SW480 (cell line): Measurements from ENCODE around the gene UQCRC2.
"Not testable (repeated sequence)": the region's sequence is repeated elsewhere in the genome, so short reads cannot be mapped to it uniquely, and the experiment has no call there.

ENCODE experiments used
- DNase-seq: peaks from one replicate; pipeline ENCODE4 v3.0.0-alpha.2; 2016; ENCODE audit warnings: low spot score

The UQCRC2 gene

DNA sequence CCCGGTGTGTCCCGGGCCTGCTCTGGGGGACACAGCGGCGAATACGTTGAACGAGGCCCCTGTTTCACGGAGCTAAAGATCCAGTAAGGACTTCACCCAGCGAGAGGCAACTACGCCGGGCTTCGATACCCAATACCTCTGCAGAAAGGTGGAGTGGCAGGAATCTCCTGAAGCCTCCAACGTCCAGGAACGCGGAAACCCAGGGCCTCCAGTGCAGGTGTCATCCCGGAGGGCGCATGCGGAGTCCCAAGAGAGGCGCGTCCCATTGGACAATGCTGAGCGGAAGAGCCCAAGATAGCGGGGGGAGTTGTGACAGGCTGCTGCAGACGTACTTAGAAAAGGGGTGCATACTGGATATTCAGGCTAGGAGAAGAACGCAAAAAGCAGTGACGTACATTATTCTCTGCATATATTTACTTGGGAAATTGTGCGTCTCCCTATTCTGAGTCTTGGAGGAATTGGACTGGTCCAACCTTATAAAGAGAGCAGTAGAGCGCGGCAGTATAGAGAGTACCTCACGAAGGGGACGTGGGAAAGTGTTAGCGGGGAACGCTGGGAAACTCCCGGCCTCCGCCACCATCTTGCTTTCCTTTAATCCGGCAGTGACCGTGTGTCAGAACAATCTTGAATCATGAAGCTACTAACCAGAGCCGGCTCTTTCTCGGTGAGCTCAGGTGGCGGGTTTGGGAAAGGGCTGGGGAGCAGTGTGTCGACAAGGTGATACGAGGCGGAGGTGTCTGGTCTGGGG, at the start of gene UQCRC2:
TSS of gene UQCRC2 (plus strand) at position 569 of the 748 bp plus-strand sequence. CDS start at position 632, 63 bp downstream.
- peak; percentile 93 for DNase-seq

DNA sequence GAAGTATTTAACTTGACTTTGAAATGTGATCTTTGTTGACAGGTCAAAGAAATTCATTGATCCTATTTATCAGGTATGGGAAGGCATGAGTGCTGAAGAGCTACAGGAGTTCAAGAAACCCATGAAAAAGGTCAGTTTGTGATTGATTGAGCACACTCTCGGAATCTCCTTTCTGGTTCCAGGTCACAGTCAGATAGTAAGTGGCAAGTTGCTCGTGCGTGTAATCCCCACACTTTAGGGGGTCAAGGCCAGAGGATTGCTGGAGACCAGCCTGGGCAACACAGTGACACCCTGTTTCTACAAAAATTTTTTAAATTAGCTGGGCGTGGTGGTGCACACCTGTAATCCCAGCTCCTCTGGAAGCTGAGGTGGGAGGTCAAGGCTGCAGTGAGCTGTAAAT, 20.5 kb upstream of the UQCRC2 start:
- not testable (repeated sequence) for DNase-seq

DNA sequence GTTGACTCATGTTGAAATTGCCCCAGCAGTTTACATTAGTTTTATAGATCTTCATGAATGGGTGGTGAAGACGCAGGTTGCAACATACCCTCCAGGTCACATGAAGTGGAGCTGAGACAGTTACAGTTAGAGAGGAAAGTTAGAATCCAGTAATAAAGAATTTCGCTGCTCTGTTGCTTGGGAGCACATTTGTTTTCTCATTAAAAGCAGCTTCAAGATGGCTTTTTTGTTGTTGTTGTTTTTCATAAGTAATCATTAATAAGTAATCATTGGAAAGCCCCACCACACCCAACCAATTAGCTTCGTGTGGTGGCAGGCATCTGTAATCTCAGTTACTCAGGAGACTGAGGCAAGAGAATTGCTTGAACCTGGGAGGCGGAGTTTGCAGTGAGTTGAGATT, 19.8 kb upstream of the UQCRC2 start:
- DNase-seq, result not testable (repeated sequence)

DNA sequence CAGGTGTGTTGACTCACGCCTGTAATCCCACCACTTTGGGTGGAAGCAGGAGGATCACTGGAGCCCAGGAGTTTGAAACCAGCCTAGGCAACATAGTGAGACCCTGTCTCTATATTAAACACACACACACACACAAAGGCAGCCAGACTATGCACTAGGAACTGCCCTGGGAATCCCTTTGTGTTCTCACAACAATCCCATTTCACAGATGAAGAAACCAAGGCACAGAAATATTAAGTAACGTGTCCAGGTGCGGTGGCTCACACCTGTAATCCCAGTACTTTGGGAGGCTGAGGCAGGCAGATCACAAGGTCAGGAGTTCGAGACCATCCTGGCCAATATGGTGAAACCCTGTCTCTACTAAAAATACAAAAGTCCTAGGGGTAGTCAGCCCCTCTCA, 19.4 kb upstream of the UQCRC2 start:
- not testable (repeated sequence) for DNase-seq

DNA sequence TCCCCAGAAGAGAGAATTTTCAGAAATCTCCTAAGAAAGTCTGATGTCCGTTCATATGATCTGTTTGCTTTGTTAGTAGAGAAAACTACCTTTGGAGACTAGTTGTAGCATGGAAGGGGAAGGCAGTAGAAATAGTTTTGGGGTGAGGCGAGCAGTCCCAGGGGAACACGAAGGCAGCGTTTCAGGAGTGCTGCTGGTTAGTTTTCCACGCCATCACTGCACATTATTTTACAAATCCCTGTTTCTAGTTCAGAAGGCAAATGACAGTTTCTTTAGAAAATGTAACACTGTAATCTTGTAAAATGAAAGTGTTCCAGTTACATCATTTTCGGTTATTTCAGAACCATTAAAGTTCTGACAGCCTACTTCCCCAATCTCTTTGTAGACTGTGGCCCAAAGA, 16.9 kb upstream of the UQCRC2 start:
- not testable (repeated sequence) for DNase-seq

DNA sequence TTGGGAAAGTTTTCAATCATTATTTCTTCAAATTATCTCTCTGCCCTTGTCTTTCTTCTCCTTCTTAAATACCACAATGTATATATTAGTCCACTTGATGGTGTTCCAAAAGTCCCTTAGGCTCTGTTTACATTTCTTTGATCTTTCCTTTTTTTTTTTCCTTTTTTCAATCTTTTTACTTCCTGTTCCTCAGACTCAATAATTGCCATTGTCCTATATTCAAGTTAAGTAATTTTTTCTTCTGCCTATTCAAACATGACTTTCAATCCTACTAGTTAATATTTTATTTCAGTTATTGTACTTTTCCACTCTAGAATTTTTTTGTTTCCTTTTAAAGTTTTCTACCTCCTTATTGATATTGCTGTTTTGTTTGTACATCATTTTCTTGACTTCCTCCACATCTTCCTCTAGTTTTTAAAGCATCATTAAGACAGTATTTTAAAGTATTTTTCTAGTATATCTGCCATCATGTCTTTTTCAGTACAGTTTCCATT, 15.8 kb upstream of the UQCRC2 start:
- DNase-seq, result no peak

DNA sequence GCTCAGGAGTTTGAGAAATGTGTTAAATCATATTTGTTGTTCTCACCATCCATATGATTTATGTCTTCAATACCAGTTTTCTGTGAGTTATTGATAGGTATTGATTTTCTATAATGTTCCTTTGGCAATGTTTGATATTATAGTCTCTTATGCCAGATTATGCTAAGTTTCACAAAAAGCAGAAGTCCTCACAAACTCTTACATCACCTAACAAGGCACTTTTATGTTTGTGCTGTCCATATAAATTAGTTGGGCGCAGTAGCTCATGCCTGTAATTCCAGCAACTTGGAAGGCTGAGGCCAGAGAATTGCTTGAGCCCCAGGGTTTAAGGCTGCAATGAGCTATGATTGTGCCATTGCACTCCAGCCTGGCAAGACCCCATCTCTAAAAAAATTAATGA, 12.6 kb upstream of the UQCRC2 start:
- no peak for DNase-seq

DNA sequence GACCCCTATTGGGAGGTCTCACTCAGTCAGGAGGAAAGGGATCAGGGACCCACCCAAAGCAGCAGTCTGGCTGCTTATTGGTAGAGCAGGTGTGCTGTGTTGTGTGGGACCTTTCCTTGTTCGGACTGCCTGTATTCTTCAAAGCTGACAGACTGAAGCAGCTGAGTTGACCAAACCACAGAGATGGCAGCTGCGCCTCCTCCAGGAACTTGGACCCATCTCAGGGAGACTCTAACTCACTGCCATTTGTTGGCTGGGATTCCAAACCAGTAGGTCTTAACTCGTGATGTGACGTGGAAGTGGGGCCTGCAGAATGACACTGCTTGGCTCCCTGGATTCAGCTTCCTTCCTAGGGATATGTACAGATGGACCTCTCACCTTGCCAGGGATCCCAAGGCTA, 9.6 kb upstream of the UQCRC2 start:
- DNase-seq, result no peak

DNA sequence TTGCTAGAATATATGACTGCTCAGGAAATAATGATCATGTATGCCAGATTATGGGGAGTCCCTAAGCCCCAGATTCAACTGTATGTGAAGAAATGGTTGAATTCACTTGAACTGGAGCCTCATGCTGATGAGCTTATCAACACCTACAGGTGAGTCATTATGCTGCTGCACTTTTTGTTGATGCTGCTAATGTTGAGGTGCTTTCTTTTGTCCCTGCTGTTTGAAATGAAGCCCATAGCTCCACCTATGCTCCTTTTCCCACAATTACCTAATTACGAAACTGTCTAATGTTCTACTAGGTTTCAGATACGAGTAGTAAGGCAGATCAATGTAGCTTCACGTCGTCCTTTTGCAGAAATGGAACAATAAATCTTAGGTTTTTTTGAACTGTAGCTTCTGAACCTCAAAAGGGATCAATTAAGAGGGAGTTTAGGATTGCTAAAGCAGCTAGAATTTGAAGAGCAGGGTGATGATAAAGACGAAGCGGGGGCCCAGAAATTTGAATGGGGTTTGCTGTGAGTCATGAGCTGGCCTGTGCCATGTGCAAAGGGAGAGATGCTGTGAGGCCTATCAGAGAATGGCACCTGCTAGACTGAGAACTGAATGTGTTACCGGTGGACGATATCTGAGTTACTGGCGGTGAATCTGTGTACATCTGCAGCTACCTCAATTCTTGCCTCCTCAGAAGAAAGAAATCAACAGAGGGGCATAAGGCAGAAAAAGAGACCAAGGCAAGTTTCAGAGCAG, 6.1 kb upstream of the UQCRC2 start:
- DNase-seq, result no peak

DNA sequence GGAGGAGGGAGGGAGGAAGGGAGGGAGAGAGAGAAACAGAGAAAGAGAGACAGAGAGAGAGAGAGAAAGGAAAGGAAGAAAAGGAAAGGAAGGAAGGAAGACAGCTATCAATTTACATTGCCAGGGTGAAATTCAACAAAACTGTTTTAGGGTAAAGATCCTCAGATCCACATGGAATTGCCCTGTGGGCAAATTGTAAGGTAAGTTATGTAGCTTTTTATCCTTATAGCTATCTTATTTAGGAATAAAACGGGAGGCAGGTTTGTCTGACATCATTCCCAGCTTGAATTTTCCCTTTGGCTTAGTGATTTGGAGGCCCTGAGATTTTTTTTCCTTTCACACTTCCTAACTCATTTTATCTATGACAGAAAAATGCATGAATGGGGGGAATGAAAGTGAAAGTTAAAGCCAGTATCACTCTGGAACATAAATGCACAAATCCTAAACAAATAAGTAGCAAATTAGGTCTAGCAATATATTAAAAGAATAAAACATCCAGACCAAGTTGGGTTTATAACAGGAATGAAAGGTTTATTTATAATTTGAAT, 3.4 kb upstream of the UQCRC2 start:
- DNase-seq, result no peak

DNA sequence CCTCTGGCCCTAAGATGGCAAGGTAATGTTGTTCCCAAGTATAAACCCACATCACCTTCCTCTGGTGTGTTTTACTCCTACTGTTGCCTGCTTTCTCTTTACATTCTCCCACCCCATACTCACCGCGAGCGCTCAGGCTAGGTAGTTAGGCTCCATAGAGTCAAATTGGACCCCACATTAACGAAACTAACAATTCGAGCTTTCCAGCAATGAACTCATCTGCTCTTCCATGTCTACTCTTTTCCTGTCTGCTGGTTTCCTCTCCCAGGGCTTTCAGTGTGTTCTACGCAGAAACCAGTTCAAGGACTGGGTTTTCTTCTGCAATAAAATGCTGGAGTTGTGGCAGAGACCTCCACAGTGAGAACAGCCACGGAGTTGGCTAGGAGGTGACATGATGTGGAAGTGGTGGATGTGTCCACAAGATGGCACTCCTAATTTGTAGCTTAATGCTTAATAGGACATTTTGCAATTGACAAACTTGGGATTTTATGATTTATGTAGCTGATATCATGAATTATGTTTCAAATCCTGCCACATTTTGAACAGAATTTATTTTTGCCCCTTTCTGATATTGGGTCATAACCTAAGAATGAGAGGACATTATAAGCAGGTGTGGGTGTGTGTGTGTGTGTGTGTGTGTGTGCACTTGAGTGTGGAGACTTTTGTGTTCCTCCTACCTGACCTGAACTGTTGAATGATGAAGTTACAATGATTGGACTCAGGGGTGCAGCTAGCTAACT, 2.2 kb upstream of the UQCRC2 start:
- peak; percentile 22 for DNase-seq

DNA sequence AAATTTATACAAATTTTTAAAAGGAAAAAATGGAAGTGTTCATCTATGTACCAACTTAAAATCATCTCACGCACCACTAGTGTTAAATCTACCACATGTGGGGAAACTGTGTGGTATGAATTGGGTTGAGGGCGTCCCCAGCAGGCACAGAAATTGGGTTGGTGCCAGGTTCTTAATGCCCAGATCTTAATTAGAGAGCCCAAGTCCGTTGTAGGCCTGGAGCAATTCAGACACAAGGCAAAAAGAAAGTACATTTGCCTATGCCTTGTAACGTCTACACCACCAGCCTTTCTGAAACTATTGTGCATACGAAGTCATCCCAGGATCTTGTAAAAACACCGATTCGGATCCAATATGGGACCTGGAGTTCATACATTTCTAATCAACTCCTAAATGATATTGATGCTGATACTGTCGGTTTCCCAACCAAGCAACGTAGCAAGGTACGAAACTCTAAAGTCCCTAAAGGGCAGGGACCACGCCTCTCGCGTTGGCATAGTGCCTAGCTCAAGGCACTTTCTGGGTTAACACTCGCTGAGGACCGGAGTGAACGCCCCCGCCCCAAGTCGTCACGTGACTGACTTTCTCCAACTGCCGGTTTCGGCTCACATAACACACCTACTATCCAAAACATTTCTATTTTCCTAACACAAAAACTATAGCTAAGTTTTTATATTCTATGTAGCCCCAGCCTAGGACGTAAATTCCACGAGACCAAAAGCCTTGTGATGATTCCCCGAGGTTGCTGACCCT, 945 bp upstream of the UQCRC2 start:
- DNase-seq, result peak; percentile 55

DNA sequence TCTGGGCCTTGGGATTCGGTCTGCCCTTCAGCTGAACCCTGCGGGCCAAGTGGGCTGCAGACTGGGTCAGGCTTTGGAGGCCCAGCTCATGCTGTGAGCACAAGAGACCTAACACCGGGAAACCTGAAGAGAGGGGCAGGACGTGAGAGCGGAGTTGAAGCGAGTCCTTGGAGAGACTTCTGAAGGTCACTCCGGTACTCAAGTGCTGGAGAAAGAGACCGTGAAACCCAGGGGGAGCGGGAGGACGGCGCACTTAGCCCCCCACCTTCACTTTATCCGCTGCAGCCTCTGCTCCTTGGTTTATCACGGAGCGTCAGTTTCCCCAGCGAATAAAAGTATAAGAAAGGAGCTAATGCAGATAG, 361 bp downstream of the UQCRC2 start:
- peak; percentile 4 for DNase-seq

DNA sequence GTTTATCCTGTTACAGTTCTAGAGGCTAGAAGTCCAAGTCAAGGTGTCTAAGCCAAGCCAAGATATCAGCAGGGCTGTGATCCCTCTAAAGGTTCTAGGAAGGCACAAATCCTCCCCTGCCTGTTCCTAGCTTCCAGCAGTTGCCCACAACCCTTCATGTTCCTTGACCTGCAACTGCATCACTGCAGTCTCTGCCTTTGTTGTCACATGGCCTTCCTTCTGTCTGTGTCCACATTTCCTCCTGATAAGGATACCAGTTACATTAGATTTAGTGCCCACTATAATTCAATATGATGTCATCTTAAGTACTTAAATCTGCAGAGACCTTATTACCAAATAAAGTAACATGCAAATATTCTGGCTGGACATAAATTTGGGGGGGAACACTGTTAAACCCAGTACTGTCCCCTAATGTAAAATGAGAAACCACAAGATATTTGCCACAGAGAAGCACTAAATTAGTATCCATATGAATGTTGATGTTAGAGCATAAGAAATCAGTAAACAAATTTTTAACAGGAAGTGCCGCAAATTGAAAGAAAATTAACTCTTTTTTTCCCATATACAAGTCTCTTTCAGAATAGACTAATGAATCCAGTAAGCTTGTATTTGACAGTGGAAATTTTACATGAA, 4.7 kb downstream of the UQCRC2 start:
- no peak for DNase-seq

DNA sequence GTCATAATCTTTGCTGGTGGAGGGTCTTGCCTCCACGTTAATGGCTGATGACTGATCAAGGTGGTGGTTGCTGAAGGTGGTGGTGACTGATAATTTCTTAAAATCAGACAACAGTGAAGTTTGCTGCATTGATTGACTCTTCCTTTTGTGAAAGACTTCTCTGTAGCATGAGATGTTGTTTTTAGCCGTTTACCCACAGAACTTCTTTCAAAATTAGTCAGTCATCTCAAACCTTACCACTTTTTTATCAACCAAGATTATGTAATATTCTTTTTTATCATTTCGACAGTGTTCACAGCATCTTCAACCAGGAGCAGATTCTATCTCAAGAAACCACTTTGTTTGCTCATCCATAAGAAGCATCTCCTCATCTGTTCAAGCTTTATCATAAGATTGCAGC, 5.9 kb downstream of the UQCRC2 start:
- DNase-seq, result no peak

DNA sequence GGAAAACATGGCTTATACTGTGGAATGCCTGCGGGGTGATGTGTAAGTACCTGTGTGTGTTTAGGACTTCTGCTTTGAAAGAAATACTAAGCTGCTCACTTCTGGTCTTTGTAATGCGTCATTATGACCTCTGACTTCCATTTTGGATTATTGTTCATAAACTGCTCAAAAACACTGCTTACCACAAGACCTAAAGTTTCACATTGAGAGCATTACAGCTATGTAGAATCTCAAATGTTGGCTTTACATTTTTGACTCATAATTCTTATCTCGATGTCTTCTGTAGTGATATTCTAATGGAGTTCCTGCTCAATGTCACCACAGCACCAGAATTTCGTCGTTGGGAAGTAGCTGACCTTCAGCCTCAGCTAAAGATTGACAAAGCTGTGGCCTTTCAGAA, 9.3 kb downstream of the UQCRC2 start:
- DNase-seq, result no peak

DNA sequence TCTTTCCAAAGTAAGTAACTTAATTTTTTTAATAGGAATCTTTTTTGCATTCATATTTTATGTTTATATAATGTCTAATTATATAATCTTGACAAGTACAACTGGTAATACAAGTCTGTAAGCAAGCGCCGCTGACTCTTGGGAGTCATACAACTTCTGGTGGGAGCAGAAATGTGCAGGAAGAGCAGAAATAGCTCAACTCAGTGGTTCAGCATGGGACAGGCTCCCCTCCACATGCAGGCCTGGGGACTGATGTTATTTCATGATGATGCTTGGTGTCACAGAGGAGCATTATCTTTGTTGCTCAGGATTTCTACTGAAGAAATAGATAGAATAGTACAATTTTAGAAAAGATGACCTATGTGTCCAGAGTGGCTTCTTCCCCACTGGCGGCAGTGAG, 10.7 kb downstream of the UQCRC2 start:
- no peak for DNase-seq

DNA sequence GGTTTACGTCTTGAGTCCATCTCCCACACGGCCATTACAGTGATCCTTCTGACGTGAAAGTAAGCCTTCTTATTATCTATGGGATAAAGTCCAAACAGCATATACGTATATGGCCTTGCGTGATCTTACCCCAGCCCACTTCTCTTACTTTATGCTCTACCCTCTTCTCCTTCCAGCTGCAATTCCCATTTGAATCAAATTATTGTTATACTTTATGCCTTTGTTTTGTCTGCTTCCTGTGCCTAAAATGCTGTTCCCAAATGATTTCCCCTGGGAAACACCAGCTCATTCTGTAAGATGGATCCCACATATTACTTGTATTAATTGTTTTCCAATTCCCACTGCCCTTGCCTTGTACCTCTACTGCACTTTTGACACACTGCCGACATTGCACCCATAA, 11.2 kb downstream of the UQCRC2 start:
- DNase-seq, result no peak

DNA sequence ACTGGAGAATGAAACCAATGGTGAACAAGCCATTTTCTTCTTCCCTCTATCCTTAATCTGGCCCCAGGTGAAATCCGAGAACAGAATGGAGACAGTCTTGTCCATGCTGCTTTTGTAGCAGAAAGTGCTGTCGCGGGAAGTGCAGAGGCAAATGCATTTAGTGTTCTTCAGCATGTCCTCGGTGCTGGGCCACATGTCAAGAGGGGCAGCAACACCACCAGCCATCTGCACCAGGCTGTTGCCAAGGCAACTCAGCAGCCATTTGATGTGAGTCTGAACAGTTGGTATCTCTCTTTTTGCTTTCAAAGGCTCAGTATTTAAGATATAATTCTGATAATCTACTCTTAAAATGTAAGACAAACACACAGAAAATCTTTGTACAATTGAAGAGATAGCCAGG, 18.7 kb downstream of the UQCRC2 start:
- DNase-seq, result no peak

DNA sequence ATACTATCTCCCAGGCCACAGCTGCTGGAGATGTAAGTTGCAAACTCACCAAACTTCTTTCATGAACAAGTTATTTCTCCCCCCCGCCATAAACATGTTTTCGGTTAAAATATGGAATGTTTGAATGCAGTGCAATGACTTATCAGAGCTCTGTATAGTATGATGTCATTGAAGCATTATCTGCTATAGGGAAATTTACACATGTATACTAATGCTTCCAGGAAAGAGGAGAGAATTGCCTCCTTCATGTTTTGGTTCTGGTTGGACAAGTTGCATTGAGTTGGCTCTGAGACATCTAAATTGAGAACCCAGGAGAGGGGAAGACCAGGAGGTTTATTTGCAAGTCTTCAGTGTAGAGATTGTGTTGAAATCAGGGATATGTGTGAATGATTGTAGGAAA, 20.8 kb downstream of the UQCRC2 start:
- DNase-seq, result no peak

DNA sequence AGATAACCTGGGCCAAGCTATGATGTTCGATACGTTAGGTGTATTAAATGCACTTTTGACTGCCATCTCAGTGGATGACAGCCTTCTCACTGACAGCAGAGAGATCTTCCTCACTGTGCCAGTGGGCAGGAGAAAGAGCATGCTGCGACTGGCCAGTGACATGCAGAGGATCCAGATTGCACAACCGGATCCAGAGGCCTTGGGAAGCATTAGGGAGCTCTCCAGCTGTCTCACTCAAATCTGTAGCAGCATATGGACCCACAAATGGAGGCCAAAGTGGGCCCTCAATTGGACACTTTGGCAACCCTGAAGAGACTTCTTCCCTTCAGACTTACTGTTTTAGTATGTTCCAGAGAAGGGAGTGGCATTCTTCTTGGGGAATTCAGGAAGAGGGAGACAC, 26.9 kb downstream of the UQCRC2 start:
- no peak for DNase-seq
